Right renal cortex interstitium (tissue), 3 donors: ENCODE data around the gene POC5. TPM values are rescaled to one million over a fixed set of nuclear protein-coding genes. Genes with fewer than 3 reads are reported as not detected.
"Not testable (repeated sequence)": the region's sequence is repeated elsewhere in the genome, so short reads cannot be mapped to it uniquely, and the experiment has no call there.

Source experiments
- DNase-seq, 3 donors: peaks; one replicate each; pipeline ENCODE4 v3.0.0-alpha.2; 2013; ENCODE audit warnings: low read depth in 3 of 3, low spot score in 2 of 3
- polyA plus RNA-seq, 3 donors: library from polyadenylated mRNA; unstranded; fragments of 120-200 nt; gene quantifications; one replicate each; pipeline ENCODE4 v1.2.1, GENCODE V29; 2013; ENCODE audit not compliant: insufficient read length in 3 of 3

Gene POC5
- polyA plus RNA-seq, result 10 to 100 TPM; 13.6 to 20.1 (median 20.0) TPM

- DNase-seq, result peak; percentile 90 to 95 (median 93)
Observed at GRCh38 chr5:75717082-75717922, at the start of gene POC5. TSS of gene POC5 (minus strand) at chr5:75717437. CDS start at chr5:75712937, 4,500 bp downstream.

GRCh38 chr5:75758116-75758515 is 40.9 kb upstream of the POC5 start:
- DNase-seq, result no peak

GRCh38 chr5:75756981-75757380 is 39.7 kb upstream of the POC5 start:
- no peak for DNase-seq

GRCh38 chr5:75756211-75756610 is 39.0 kb upstream of the POC5 start:
- peak; percentile 23 to 35 (median 27) for DNase-seq

GRCh38 chr5:75753182-75753581 is 35.9 kb upstream of the POC5 start:
- DNase-seq, result no peak

GRCh38 chr5:75744355-75744754 is 27.1 kb upstream of the POC5 start:
- DNase-seq, result no peak

- DNase-seq, result no peak
Observed at GRCh38 chr5:75736273-75736672, 19.0 kb upstream of the POC5 start.

GRCh38 chr5:75734913-75735789 is 17.9 kb upstream of the POC5 start:
- no peak for DNase-seq

GRCh38 chr5:75733767-75734166 is 16.5 kb upstream of the POC5 start:
- DNase-seq, result no peak

GRCh38 chr5:75731515-75731914 is 14.3 kb upstream of the POC5 start:
- not testable (repeated sequence) for DNase-seq

GRCh38 chr5:75729321-75729720 is 12.1 kb upstream of the POC5 start:
- peak in 1 of 3 donors; percentile 3 for DNase-seq

- no peak for DNase-seq
Observed at GRCh38 chr5:75727931-75728330, 10.7 kb upstream of the POC5 start.

GRCh38 chr5:75726224-75726623 is 9.0 kb upstream of the POC5 start:
- not testable (repeated sequence) for DNase-seq

- no peak for DNase-seq
Observed at GRCh38 chr5:75723378-75723777, 6.1 kb upstream of the POC5 start.

- DNase-seq, result no peak
Observed at GRCh38 chr5:75721573-75721972, 4.3 kb upstream of the POC5 start.

GRCh38 chr5:75720882-75721281 is 3.6 kb upstream of the POC5 start:
- DNase-seq, result no peak

GRCh38 chr5:75716715-75717081 is 539 bp downstream of the POC5 start:
- DNase-seq, result peak; percentile 3 to 19 (median 18)

GRCh38 chr5:75712091-75712490 is 5.1 kb downstream of the POC5 start:
- no peak for DNase-seq

- no peak for DNase-seq
Observed at GRCh38 chr5:75711151-75711550, 6.1 kb downstream of the POC5 start.

- no peak for DNase-seq
Observed at GRCh38 chr5:75710637-75711036, 6.6 kb downstream of the POC5 start.

GRCh38 chr5:75707911-75708509 is 9.2 kb downstream of the POC5 start:
- no peak for DNase-seq
